ENCODE data around the gene OLA1.

DNA sequence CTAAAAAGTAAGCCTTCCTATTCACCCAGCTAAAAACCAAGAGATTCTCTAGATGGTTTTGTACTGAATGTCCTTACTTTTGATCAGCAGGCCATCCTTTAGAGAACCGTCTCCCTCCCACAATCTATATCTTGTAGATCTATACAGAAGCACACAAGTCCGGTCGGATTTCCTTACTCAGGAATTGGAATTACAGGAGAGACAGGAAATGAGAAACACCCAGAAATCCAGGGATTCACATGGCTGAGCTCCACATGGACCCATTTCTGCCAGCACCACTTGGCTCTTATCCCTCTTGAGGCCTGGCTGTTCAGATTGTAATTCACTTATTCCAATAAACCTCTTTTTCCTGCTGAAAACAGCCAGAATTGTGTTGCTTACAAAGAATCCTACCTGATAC lies 4.5 kb downstream of the OLA1 start:
- TF ChIP-seq, protein P1, sequence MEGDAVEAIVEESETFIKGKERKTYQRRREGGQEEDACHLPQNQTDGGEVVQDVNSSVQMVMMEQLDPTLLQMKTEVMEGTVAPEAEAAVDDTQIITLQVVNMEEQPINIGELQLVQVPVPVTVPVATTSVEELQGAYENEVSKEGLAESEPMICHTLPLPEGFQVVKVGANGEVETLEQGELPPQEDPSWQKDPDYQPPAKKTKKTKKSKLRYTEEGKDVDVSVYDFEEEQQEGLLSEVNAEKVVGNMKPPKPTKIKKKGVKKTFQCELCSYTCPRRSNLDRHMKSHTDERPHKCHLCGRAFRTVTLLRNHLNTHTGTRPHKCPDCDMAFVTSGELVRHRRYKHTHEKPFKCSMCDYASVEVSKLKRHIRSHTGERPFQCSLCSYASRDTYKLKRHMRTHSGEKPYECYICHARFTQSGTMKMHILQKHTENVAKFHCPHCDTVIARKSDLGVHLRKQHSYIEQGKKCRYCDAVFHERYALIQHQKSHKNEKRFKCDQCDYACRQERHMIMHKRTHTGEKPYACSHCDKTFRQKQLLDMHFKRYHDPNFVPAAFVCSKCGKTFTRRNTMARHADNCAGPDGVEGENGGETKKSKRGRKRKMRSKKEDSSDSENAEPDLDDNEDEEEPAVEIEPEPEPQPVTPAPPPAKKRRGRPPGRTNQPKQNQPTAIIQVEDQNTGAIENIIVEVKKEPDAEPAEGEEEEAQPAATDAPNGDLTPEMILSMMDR (IDR thresholded peaks at IDR 0.05; ENCODE audit: low read length): no peak
- TF ChIP-seq EZH2 (optimal IDR thresholded peaks at IDR 0.05; ENCODE audit: low read depth, low read length): no peak
